Loucy (cell line): ENCODE measurements around the gene TREX2.

Experiments
- H2AFZ ChIP-seq: fragments of 200-600 bp; sonication (generic); 2 replicates; pipeline ENCODE4 v1.6.0; 2016; ENCODE audit warnings: antibody characterized with exemption, mild to moderate bottlenecking, low read length, moderate library complexity
- H3F3A ChIP-seq: fragments of 200-600 bp; 2 replicates; pipeline ENCODE4 v1.6.0; 2016; ENCODE audit warnings: antibody characterized with exemption, low read depth, mild to moderate bottlenecking
- H3K27me3 ChIP-seq: fragments of 200-600 bp; sonication (generic); 2 replicates; pipeline ENCODE4 v1.6.1; 2014; ENCODE audit warnings: low read length, mild to moderate bottlenecking; ENCODE audit not compliant: insufficient read depth, poor library complexity, severe bottlenecking
- H3K36me3 ChIP-seq: fragments of 200-600 bp; sonication (generic); 2 replicates; pipeline ENCODE4 v1.6.1; 2016; ENCODE audit warnings: low read length; ENCODE audit not compliant: insufficient read depth
- H3K4me1 ChIP-seq: fragments of 200-600 bp; sonication (generic); 2 replicates; pipeline ENCODE4 v1.5.1; 2014; ENCODE audit warnings: low read length, mild to moderate bottlenecking; ENCODE audit not compliant: insufficient read depth, poor library complexity, severe bottlenecking
- H3K4me2 ChIP-seq: fragments of 200-600 bp; sonication (generic); 2 replicates; pipeline ENCODE4 v1.6.0; 2014; ENCODE audit warnings: antibody characterized with exemption, low read length, low read depth, mild to moderate bottlenecking; ENCODE audit not compliant: poor library complexity, severe bottlenecking
- H3K4me3 ChIP-seq: fragments of 200-600 bp; sonication (generic); 2 replicates; pipeline ENCODE4 v1.5.1; 2014; ENCODE audit warnings: low read length, mild to moderate bottlenecking, mixed read lengths; ENCODE audit not compliant: poor library complexity, severe bottlenecking
- H3K79me2 ChIP-seq: fragments of 200-600 bp; sonication (generic); 2 replicates; pipeline ENCODE4 v1.6.1; 2014; ENCODE audit warnings: low read length; ENCODE audit not compliant: insufficient read depth
- H3K9ac ChIP-seq: fragments of 200-600 bp; sonication (generic); 2 replicates; pipeline ENCODE4 v1.6.0; 2014; ENCODE audit warnings: mild to moderate bottlenecking, low read depth, low read length, moderate library complexity; ENCODE audit not compliant: poor library complexity, severe bottlenecking
- H3K9me2 ChIP-seq: fragments of 200-600 bp; sonication (generic); replicated peaks from 2 replicates; pipeline ENCODE4 v1.6.1; 2016; ENCODE audit warnings: low read depth, low read length, mixed read lengths
- H3K9me3 ChIP-seq: fragments of 200-600 bp; sonication (generic); 2 replicates; pipeline ENCODE4 v1.6.1; 2014; ENCODE audit warnings: mild to moderate bottlenecking, antibody characterized with exemption, low read length, low read depth; ENCODE audit not compliant: insufficient read depth
- H4K20me1 ChIP-seq: fragments of 200-600 bp; sonication (generic); 2 replicates; pipeline ENCODE4 v1.6.0; 2014; ENCODE audit warnings: antibody characterized with exemption, low read length, mild to moderate bottlenecking; ENCODE audit not compliant: insufficient read depth, poor library complexity, severe bottlenecking
- CTCF ChIP-seq: fragments of 200-600 bp; sonication (generic); conservative IDR thresholded peaks from 2 replicates; pipeline ENCODE4 v1.5.1; 2014; ENCODE audit warnings: mild to moderate bottlenecking, antibody characterized with exemption, low read length
- EZH2phosphoT487 ChIP-seq: fragments of 200-600 bp; IDR thresholded peaks from 2 replicates; pipeline ENCODE4 v1.6.1; 2018; ENCODE audit warnings: antibody characterized with exemption, mild to moderate bottlenecking, moderate library complexity, borderline replicate concordance

The TREX2 gene

DNA sequence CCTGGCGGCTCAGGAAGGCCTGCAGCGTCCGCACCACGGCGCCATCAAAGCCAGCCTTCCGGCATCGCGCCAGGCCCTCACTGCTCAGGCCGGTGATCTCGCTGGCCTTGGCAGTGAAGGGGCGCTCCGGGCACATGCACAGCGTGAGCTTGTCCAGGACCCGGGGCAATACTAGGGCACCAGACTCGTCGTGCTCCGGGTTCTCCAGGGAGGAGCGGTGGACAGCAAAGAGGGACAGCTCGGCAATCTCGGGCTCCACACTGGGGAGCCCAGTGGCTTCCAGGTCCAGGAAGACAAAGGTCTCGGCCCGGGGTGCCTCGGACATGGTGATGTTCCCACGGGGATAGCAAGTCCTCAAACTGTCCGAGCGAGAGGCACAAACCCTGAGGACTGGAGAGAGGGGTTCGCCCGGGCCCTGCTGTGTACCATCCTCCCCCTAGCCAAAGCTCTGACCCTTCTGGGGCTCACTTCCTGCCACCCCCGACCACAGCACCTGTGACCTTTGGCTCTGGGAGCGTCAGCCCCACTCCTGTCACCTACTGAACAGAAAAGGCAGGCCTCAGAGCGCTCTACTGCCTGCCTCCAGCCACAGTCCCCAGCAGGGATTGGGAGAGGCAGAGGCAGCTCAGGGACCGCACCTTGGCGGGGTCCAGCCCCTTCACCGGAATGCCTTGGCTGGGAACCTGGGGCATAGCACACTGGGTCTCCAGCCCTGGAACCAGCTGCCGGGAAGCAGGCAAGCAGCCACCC is 575 bp downstream of the TREX2 start:
- Histone ChIP-seq H2AFZ (no peak overlapping the region), H3K9ac (no peak overlapping the region), H4K20me1 (no peaks in the 10 kb centered on the region), H3K9me3 (no peaks in the 10 kb centered on the region), H3K9me2 (no peaks in the 10 kb centered on the region), H3K36me3 (no peaks in the 10 kb centered on the region), H3K4me3 (no peak overlapping the region), H3K27me3 (no peaks in the 10 kb centered on the region), H3F3A (no peaks in the 10 kb centered on the region), H3K4me1 (no peaks in the 10 kb centered on the region), H3K4me2 (no peak overlapping the region), H3K79me2 (no peaks in the 10 kb centered on the region)
- TF ChIP-seq CTCF (no peak), EZH2phosphoT487 (no peak)

GRCh38 chrX:153444333-153445011 is 1.4 kb downstream of the TREX2 start:
- no peaks in the 10 kb centered on the region for H3K9me2 ChIP-seq
- H3K27me3 ChIP-seq = no peaks in the 10 kb centered on the region
- no peaks in the 10 kb centered on the region for H4K20me1 ChIP-seq
- TF ChIP-seq CTCF (no peak), EZH2phosphoT487 (no peak)
- no peak overlapping the region for H3K4me2 ChIP-seq
- no peaks in the 10 kb centered on the region for H3K4me1 ChIP-seq
- no peak overlapping the region for H3K9ac ChIP-seq
- H3F3A ChIP-seq = no peaks in the 10 kb centered on the region
- H3K4me3 ChIP-seq = no peak overlapping the region
- H2AFZ ChIP-seq = no peak overlapping the region
- H3K9me3 ChIP-seq = no peaks in the 10 kb centered on the region
- H3K36me3 ChIP-seq = no peaks in the 10 kb centered on the region
- no peaks in the 10 kb centered on the region for H3K79me2 ChIP-seq

- TF ChIP-seq EZH2phosphoT487 (no peak), CTCF (no peak)
- no peaks in the 10 kb centered on the region for H3K79me2 ChIP-seq
- no peaks in the 10 kb centered on the region for H4K20me1 ChIP-seq
- H3K4me1 ChIP-seq = no peaks in the 10 kb centered on the region
- no peaks in the 10 kb centered on the region for H3K27me3 ChIP-seq
- no peak overlapping the region for H3K4me3 ChIP-seq
- no peaks in the 10 kb centered on the region for H3F3A ChIP-seq
- H3K9me3 ChIP-seq = no peaks in the 10 kb centered on the region
- H3K9me2 ChIP-seq = no peaks in the 10 kb centered on the region
- no peak overlapping the region for H3K9ac ChIP-seq
- no peaks in the 10 kb centered on the region for H3K36me3 ChIP-seq
- H3K4me2 ChIP-seq = no peak overlapping the region
- no peak overlapping the region for H2AFZ ChIP-seq
These were observed 2.2 kb downstream of the TREX2 start for GRCh38 chrX:153443476-153444332.
